MCF 10A (cell line): ENCODE results near the gene SRCIN1. TPM values are rescaled to one million over a fixed set of nuclear protein-coding genes. Genes with fewer than 3 reads are reported as not detected.

Source experiments
- BruUV-seq: library from RNA; stranded (reverse); fragments of 400-500 nt; replicated peaks from 2 replicates; lab custom pipeline; 2021; lab: Mats Ljungman, UMichigan
- CTCF ChIA-PET: fragments of 300-600 bp; sonication (Branson Sonifier 250); formaldehyde crosslinking; extraction: SDS; loops from one replicate; lab custom pipeline; 2021; ENCODE audit warnings: antibody characterized with exemption, inconsistent platforms; lab: Yijun Ruan, JAX
- POLR2A ChIA-PET: fragments of 300-600, 350-650 bp; sonication (Branson Sonifier 250); formaldehyde crosslinking; extraction: SDS; loops from one replicate; lab custom pipeline; 2020; ENCODE audit warnings: antibody characterized with exemption, inconsistent platforms; lab: Yijun Ruan, JAX
- DNase-seq: peaks from one replicate; pipeline ENCODE4 v3.0.0-alpha.2; 2018; ENCODE audit not compliant: unreplicated experiment
- H3K27ac Mint-ChIP-seq: one replicate; pipeline ENCODE4 v1.8.0; 2022; ENCODE audit warnings: mild to moderate bottlenecking, low read depth, mixed read lengths; ENCODE audit not compliant: unreplicated experiment
- H3K27me3 Mint-ChIP-seq: one replicate; pipeline ENCODE4 v1.8.0; 2022; ENCODE audit warnings: mixed read lengths; ENCODE audit not compliant: insufficient read depth, unreplicated experiment
- H3K36me3 Mint-ChIP-seq: one replicate; pipeline ENCODE4 v1.8.0; 2022; ENCODE audit warnings: mild to moderate bottlenecking, moderate library complexity, mixed read lengths; ENCODE audit not compliant: insufficient read depth, unreplicated experiment
- H3K4me1 Mint-ChIP-seq: one replicate; pipeline ENCODE4 v1.8.0; 2022; ENCODE audit warnings: mixed read lengths; ENCODE audit not compliant: insufficient read depth, unreplicated experiment
- H3K4me3 Mint-ChIP-seq: one replicate; pipeline ENCODE4 v1.8.0; 2022; ENCODE audit warnings: mild to moderate bottlenecking, moderate library complexity, mixed read lengths; ENCODE audit not compliant: unreplicated experiment
- H3K9me3 Mint-ChIP-seq: one replicate; pipeline ENCODE4 v1.8.0; 2022; ENCODE audit warnings: mixed read lengths; ENCODE audit not compliant: unreplicated experiment
- CTCF ChIP-seq: fragments of 200-600 bp; IDR thresholded peaks from one replicate; pipeline ENCODE4 v1.8.0; 2022; ENCODE audit warnings: antibody characterized with exemption, mild to moderate bottlenecking; ENCODE audit not compliant: unreplicated experiment
- intact Hi-C: fragments of 100-400 bp; cut with micrococcal nuclease; formaldehyde crosslinking; loops from 2 replicates; pipeline ENCODE4 v1.14.1; 2022
- total RNA-seq: library from RNA; stranded (reverse); gene quantifications from 2 replicates; pipeline ENCODE4 v1.2.3, GENCODE V29; 2022

Gene SRCIN1
- total RNA-seq, 1 experiment from 2014 or later: 5.7 TPM

DNA sequence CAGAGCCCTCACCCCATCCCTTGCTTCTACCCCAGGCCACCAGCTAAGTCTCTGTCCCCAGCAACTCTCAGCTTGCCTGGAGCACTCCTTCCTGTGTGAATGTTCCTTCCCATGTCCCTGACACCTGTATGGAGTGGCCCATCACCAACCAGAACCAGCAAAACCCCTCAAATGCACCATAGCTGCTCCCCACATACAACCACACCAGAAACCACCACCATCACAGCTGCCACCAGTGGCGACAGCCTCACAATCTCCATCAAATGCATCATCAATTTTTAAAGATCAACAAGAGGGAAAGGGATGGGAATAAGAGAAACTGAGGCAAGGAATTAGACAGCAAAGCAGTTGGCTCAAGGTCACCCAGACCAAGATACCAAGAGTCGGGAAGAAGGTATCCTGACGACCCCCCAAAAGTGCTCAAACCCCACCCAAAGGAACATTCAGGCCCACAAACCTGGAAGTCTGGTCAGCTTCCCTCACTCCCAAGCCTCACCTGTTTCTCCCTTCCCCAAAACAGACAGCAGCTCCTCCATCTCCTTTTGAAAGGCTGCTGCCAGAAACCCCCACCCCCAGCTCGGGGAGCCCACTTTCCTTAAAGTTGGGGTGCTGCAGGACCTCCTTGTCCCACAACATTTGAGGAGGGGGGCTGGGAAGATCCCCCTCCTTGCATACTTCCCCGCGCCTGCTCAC, 1.8 kb downstream of the SRCIN1 start:
- intact Hi-C loops: no loop called here
- ChIA-PET CTCF (interaction anchor here (0.7 kb wide), 1 partner anchor 46 kb away, joined by 4 read pairs; no protein-coding TSS in a partner anchor), POLR2A (interaction anchor here (1.0 to 1.1 kb wide), 2 partner anchors 45 to 53 kb away, joined by 3 read pairs; no protein-coding TSS in a partner anchor)
- Mint-ChIP-seq H3K9me3 (no peaks in the 10 kb centered on the region), H3K4me1 (no peaks in the 10 kb centered on the region), H3K27ac (no peak overlapping the region), H3K4me3 (no peak overlapping the region), H3K27me3 (peaks cover 33% of the 10 kb centered on the region), H3K36me3 (no peaks in the 10 kb centered on the region)
- BruUV-seq: no TSS peak
- no peak for TF ChIP-seq CTCF
- DNase-seq: no peak

- no peak for TF ChIP-seq CTCF
- Mint-ChIP-seq H3K4me1 (no peaks in the 10 kb centered on the region), H3K27ac (no peak overlapping the region), H3K9me3 (no peaks in the 10 kb centered on the region), H3K27me3 (peaks cover 26% of the 10 kb centered on the region), H3K36me3 (no peaks in the 10 kb centered on the region), H3K4me3 (no peak overlapping the region)
- no peak for DNase-seq
- ChIA-PET CTCF (interaction anchor here (0.6 kb wide), 1 partner anchor 158 kb away, joined by 3 read pairs; no protein-coding TSS in a partner anchor), POLR2A (interaction anchor here (1.2 kb wide), 1 partner anchor 45 kb away, joined by 3 read pairs; no protein-coding TSS in a partner anchor)
- BruUV-seq: no TSS peak
- intact Hi-C loops: no loop called here
Observed at GRCh38 chr17:38602956-38603785, 2.6 kb downstream of the SRCIN1 start.

- CTCF ChIA-PET: interaction anchor here (0.6 to 1.4 kb wide), 2 partner anchors 19 to 157 kb away, joined by 3 read pairs; no protein-coding TSS in a partner anchor
- POLR2A ChIA-PET: interaction anchor here (1.2 kb wide), 1 partner anchor 45 kb away, joined by 3 read pairs; no protein-coding TSS in a partner anchor
Observed at GRCh38 chr17:38602453-38602852, 3.3 kb downstream of the SRCIN1 start.

More at GRCh38 chr17:38602453-38602852, 3.3 kb downstream of the SRCIN1 start:
- intact Hi-C loops: no loop called here
- Mint-ChIP-seq H3K4me3 (no peak overlapping the region), H3K27me3 (peaks cover 19% of the 10 kb centered on the region), H3K27ac (no peak overlapping the region), H3K4me1 (no peaks in the 10 kb centered on the region), H3K9me3 (no peaks in the 10 kb centered on the region), H3K36me3 (no peaks in the 10 kb centered on the region)
- BruUV-seq: no TSS peak
- TF ChIP-seq CTCF: no peak
- no peak for DNase-seq
